Inflammatory macrophage (primary cell): ENCODE measurements around the gene USP5.
A peak's percentile ranks its signal among the peaks of the same experiment; 100 is the strongest.

Experiments used
- DNase-seq, 2 donors: peaks; one replicate each; pipeline ENCODE4 v3.0.0-alpha.2; 2020 to 2022
- total RNA-seq, 18 experiments: gene quantifications; one replicate each; lab custom pipeline; 2026; ENCODE audit warnings: mixed read lengths in 6 of 18, inconsistent platforms in 2 of 18; lab: John Stamatoyannopoulos, UW

The USP5 gene
- 29.4 to 118 (median 77.6) reads per million in 18 experiments for total RNA-seq

GRCh38 chr12:6851921-6852650, at the start of gene USP5:
TSS of gene USP5 (plus strand) at chr12:6852150. CDS start at chr12:6852180, 30 bp downstream.
- DNase-seq: peak; percentile 100

GRCh38 chr12:6807170-6807569, 44.8 kb upstream of the USP5 start:
- no peak for DNase-seq

- no peak for DNase-seq
Observed at GRCh38 chr12:6809056-6809455, 42.9 kb upstream of the USP5 start.

GRCh38 chr12:6810758-6811157, 41.2 kb upstream of the USP5 start:
- DNase-seq: no peak

- DNase-seq: no peak
Observed at GRCh38 chr12:6813363-6813762, 38.6 kb upstream of the USP5 start.

GRCh38 chr12:6816598-6816997, 35.4 kb upstream of the USP5 start:
- no peak for DNase-seq

- no peak for DNase-seq
Observed at GRCh38 chr12:6817098-6817497, 34.9 kb upstream of the USP5 start.

GRCh38 chr12:6817662-6818157, 34.2 kb upstream of the USP5 start:
- DNase-seq: no peak

GRCh38 chr12:6818222-6818621, 33.7 kb upstream of the USP5 start:
- DNase-seq: no peak

- DNase-seq: no peak
Observed at GRCh38 chr12:6818645-6819044, 33.3 kb upstream of the USP5 start.

- no peak for DNase-seq
Observed at GRCh38 chr12:6819106-6820030, 32.6 kb upstream of the USP5 start.

- no peak for DNase-seq
Observed at GRCh38 chr12:6820166-6820565, 31.8 kb upstream of the USP5 start.

- DNase-seq: no peak
Observed at GRCh38 chr12:6821591-6822425, 30.1 kb upstream of the USP5 start, which contains the start of gene GPR162. TSS of gene GPR162 (plus strand) at chr12:6821821. CDS start at chr12:6823899, 2,078 bp downstream.

GRCh38 chr12:6822426-6823135, 29.4 kb upstream of the USP5 start:
- no peak for DNase-seq

- no peak for DNase-seq
Observed at GRCh38 chr12:6823182-6824084, 28.5 kb upstream of the USP5 start.

GRCh38 chr12:6824085-6824775, 27.7 kb upstream of the USP5 start:
- DNase-seq: no peak

- DNase-seq: no peak
Observed at GRCh38 chr12:6824901-6825381, 27.0 kb upstream of the USP5 start.

- peak; percentile 87 to 90 for DNase-seq
Observed at GRCh38 chr12:6825398-6826124, 26.4 kb upstream of the USP5 start.

GRCh38 chr12:6826125-6826733, 25.7 kb upstream of the USP5 start:
- DNase-seq: no peak
